T-helper 2 cell treated with Interferon-gamma antibody and Interleukin-4, amounts not matched to agents 5 μg/mL and 100 μg/mL, for 36 hours (primary cell): ENCODE measurements around the gene SLC4A7.
"Not testable (repeated sequence)": the region's sequence is repeated elsewhere in the genome, so short reads cannot be mapped to it uniquely, and the experiment has no call there.

Experiments used
- DNase-seq: peaks from one replicate; pipeline ENCODE4 v3.0.0; 2021; ENCODE audit warnings: low spot score
- H3K27ac Mint-ChIP-seq: one replicate; pipeline ENCODE4 v1.8.0; 2021; ENCODE audit warnings: mild to moderate bottlenecking, mixed read lengths
- H3K27me3 Mint-ChIP-seq: one replicate; pipeline ENCODE4 v1.8.0; 2021; ENCODE audit warnings: low read depth, mixed read lengths
- H3K36me3 Mint-ChIP-seq: one replicate; pipeline ENCODE4 v1.8.0; 2021; ENCODE audit warnings: low read depth, mixed read lengths
- H3K4me1 Mint-ChIP-seq: one replicate; pipeline ENCODE4 v1.8.0; 2021; ENCODE audit warnings: low read depth, mixed read lengths
- H3K4me3 Mint-ChIP-seq: one replicate; pipeline ENCODE4 v1.8.0; 2022; ENCODE audit warnings: mild to moderate bottlenecking, moderate library complexity, mixed read lengths
- H3K9me3 Mint-ChIP-seq: one replicate; pipeline ENCODE4 v1.8.0; 2021; ENCODE audit warnings: mixed read lengths

SLC4A7 gene

DNA sequence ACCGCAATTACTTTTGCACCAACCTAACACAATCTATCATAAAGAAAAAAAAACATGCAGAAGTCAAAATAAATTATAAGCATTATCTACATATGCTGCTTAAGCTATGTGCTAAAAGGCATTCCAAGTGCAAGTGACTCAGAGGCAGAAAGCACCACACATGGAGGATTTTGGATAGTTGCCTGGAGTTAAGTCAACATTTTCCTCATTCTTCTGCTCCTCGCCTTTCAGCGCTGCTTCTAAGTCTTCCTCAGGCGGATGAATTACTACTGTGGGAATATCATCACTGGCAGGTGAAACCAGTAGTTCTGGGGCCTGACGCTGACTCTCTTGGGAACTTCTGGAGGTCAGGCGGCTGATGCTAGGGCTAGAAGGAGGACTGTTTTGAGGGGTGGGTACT, 53.1 kb downstream of the SLC4A7 start:
- H3K4me3 Mint-ChIP-seq = no peak overlapping the region
- peaks cover 66% of the 10 kb centered on the region for H3K36me3 Mint-ChIP-seq
- H3K27ac Mint-ChIP-seq = no peak overlapping the region
- H3K27me3 Mint-ChIP-seq = no peaks in the 10 kb centered on the region
- no peak for DNase-seq
- peaks cover 10% of the 10 kb centered on the region for H3K4me1 Mint-ChIP-seq
- no peaks in the 10 kb centered on the region for H3K9me3 Mint-ChIP-seq

- Mint-ChIP-seq H3K4me3 (no peak overlapping the region), H3K36me3 (peaks cover 55% of the 10 kb centered on the region), H3K27ac (no peak overlapping the region), H3K4me1 (peaks cover 8% of the 10 kb centered on the region), H3K27me3 (no peaks in the 10 kb centered on the region), H3K9me3 (no peaks in the 10 kb centered on the region)
- no peak for DNase-seq
Observed at GRCh38 chr3:27429909-27430308, 54.3 kb downstream of the SLC4A7 start.

DNA sequence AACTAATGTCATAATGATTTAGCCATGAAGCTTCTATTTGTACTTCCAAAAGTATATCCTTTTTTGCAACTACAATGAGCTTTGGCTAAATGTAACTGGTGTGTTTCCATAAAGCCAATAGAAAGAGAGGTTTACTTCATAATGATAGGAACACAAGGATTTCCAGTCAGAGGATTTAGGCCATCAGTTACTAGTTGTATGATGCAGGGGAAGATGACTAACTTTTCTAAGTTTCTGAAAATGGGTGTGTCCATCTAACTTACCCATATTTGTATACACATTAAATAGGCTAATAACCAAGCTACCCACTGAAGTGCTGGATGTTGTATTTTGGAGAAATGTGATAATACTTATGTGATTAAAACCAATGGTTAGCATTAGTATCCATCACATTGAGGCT, 55.7 kb downstream of the SLC4A7 start:
- no peak overlapping the region for H3K4me3 Mint-ChIP-seq
- no peak overlapping the region for H3K27ac Mint-ChIP-seq
- no peaks in the 10 kb centered on the region for H3K9me3 Mint-ChIP-seq
- no peaks in the 10 kb centered on the region for H3K27me3 Mint-ChIP-seq
- no peak for DNase-seq
- peaks cover 10% of the 10 kb centered on the region for H3K4me1 Mint-ChIP-seq
- H3K36me3 Mint-ChIP-seq = peaks cover 52% of the 10 kb centered on the region

DNA sequence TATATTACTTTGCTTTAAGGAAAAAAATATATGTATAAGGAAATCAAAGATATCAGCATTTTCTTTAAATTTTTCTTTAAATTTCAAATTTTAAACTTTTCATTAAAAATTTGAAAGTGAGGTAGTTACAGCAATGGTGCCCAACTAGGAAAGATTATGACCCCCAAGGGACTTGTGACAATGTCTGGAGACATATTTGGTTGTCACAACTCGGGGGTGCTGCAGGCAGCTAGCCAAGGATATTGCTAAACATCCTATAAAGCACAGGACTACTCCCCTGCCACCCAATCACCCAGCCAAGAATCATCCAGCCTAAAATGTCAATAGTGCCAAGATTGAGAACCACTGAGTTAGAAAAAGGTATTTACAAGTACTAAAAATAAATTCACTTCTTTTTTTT, 57.3 kb downstream of the SLC4A7 start:
- no peaks in the 10 kb centered on the region for H3K9me3 Mint-ChIP-seq
- no peaks in the 10 kb centered on the region for H3K27me3 Mint-ChIP-seq
- peaks cover 46% of the 10 kb centered on the region for H3K36me3 Mint-ChIP-seq
- no peak overlapping the region for H3K27ac Mint-ChIP-seq
- H3K4me1 Mint-ChIP-seq = peaks cover 10% of the 10 kb centered on the region
- no peak overlapping the region for H3K4me3 Mint-ChIP-seq
- DNase-seq = no peak

DNA sequence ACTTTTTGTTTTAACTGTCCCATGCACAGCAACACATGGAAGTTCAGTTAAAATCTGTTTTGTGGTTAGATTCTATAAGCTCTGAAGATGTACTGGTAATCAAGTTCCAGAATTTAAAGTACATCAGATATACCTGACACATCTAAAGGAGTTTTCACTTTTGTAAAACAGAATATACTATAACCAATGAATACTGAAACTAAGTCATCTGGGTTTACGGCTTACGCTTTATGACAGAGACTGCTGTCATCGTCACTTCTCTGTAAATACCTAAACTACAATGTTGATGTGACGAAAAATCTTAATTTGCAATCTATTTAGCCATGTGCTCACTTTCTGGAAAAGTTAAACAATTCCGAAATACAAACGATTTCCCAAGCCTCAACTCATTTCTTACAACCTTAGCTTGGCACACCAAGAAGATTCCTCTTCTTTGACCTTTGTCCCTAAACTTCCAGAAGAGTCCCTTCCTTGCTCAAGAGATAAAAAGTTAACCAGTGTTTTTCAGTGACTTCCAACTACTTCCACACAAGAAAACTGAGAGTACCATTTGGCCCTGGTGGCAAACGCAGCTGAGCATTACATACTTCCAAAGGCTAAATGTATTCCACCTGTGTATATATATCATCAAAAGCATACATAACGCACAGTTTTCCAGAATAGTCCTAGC, 58.2 kb downstream of the SLC4A7 start:
- H3K27me3 Mint-ChIP-seq = no peaks in the 10 kb centered on the region
- H3K4me3 Mint-ChIP-seq = no peak overlapping the region
- H3K4me1 Mint-ChIP-seq = peaks cover 10% of the 10 kb centered on the region
- peaks cover 39% of the 10 kb centered on the region for H3K36me3 Mint-ChIP-seq
- H3K27ac Mint-ChIP-seq = peak overlapping the region; percentile 53
- H3K9me3 Mint-ChIP-seq = no peaks in the 10 kb centered on the region
- no peak for DNase-seq

- peaks cover 42% of the 10 kb centered on the region for H3K36me3 Mint-ChIP-seq
- not testable (repeated sequence) for H3K4me3 Mint-ChIP-seq, H3K9me3 Mint-ChIP-seq, DNase-seq, H3K27ac Mint-ChIP-seq, H3K27me3 Mint-ChIP-seq
- peaks cover 10% of the 10 kb centered on the region for H3K4me1 Mint-ChIP-seq
Observed at GRCh38 chr3:27424812-27425521, 59.2 kb downstream of the SLC4A7 start.

DNA sequence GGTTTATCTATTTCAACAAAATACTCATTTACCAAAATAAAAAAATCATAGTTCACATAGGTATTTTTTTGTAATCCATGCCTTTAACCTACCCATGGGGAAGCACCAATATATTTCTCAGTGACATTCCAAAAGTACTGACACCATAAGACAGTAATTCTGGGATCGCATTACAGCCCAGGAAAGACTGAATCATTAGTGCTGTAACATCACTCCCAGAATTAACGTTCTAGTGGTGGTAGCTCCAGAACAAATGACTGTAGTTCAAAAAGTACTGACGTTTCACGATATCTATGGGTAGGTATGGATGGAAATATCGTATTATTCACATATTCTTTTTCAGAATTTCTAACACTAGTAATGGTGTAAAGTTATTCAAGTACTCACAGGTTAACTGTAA, 60.7 kb downstream of the SLC4A7 start:
- H3K27ac Mint-ChIP-seq = no peak overlapping the region
- peaks cover 41% of the 10 kb centered on the region for H3K36me3 Mint-ChIP-seq
- H3K27me3 Mint-ChIP-seq = no peaks in the 10 kb centered on the region
- H3K4me1 Mint-ChIP-seq = peaks cover 10% of the 10 kb centered on the region
- no peaks in the 10 kb centered on the region for H3K9me3 Mint-ChIP-seq
- no peak for DNase-seq
- no peak overlapping the region for H3K4me3 Mint-ChIP-seq

GRCh38 chr3:27422617-27423016, 61.6 kb downstream of the SLC4A7 start:
- H3K4me3 Mint-ChIP-seq = no peak overlapping the region
- H3K27me3 Mint-ChIP-seq = no peaks in the 10 kb centered on the region
- peaks cover 40% of the 10 kb centered on the region for H3K36me3 Mint-ChIP-seq
- no peak for DNase-seq
- peaks cover 10% of the 10 kb centered on the region for H3K4me1 Mint-ChIP-seq
- H3K9me3 Mint-ChIP-seq = no peaks in the 10 kb centered on the region
- H3K27ac Mint-ChIP-seq = no peak overlapping the region

GRCh38 chr3:27415202-27415601, 69.0 kb downstream of the SLC4A7 start:
- Mint-ChIP-seq H3K36me3 (peaks cover 46% of the 10 kb centered on the region), H3K4me1 (peaks cover 7% of the 10 kb centered on the region), H3K4me3 (no peak overlapping the region), H3K27ac (no peak overlapping the region), H3K27me3 (no peaks in the 10 kb centered on the region), H3K9me3 (no peaks in the 10 kb centered on the region)
- DNase-seq = no peak

GRCh38 chr3:27392950-27393679, 91.1 kb downstream of the SLC4A7 start:
- no peak for DNase-seq
- no peak overlapping the region for H3K4me3 Mint-ChIP-seq
- no peaks in the 10 kb centered on the region for H3K9me3 Mint-ChIP-seq
- no peak overlapping the region for H3K27ac Mint-ChIP-seq
- H3K36me3 Mint-ChIP-seq = peaks cover 47% of the 10 kb centered on the region
- H3K27me3 Mint-ChIP-seq = no peaks in the 10 kb centered on the region
- H3K4me1 Mint-ChIP-seq = peaks cover 18% of the 10 kb centered on the region

- peak overlapping the region; percentile 4 for H3K27ac Mint-ChIP-seq
Observed at GRCh38 chr3:27392414-27392813, 91.8 kb downstream of the SLC4A7 start.

GRCh38 chr3:27391796-27392195, 92.4 kb downstream of the SLC4A7 start:
- peaks cover 18% of the 10 kb centered on the region for H3K4me1 Mint-ChIP-seq
- no peak for DNase-seq
- H3K27me3 Mint-ChIP-seq = no peaks in the 10 kb centered on the region
- peaks cover 42% of the 10 kb centered on the region for H3K36me3 Mint-ChIP-seq
- H3K27ac Mint-ChIP-seq = no peak overlapping the region
- no peak overlapping the region for H3K4me3 Mint-ChIP-seq
- H3K9me3 Mint-ChIP-seq = no peaks in the 10 kb centered on the region

More at GRCh38 chr3:27392414-27392813, 91.8 kb downstream of the SLC4A7 start:
- peaks cover 18% of the 10 kb centered on the region for H3K4me1 Mint-ChIP-seq
- not testable (repeated sequence) for H3K4me3 Mint-ChIP-seq, H3K27me3 Mint-ChIP-seq, DNase-seq, H3K9me3 Mint-ChIP-seq
- peaks cover 46% of the 10 kb centered on the region for H3K36me3 Mint-ChIP-seq

- H3K27ac Mint-ChIP-seq = no peak overlapping the region
- H3K36me3 Mint-ChIP-seq = peaks cover 49% of the 10 kb centered on the region
- H3K9me3 Mint-ChIP-seq = no peaks in the 10 kb centered on the region
- H3K4me3 Mint-ChIP-seq = no peak overlapping the region
- H3K27me3 Mint-ChIP-seq = no peaks in the 10 kb centered on the region
- peaks cover 10% of the 10 kb centered on the region for H3K4me1 Mint-ChIP-seq
- no peak for DNase-seq
Observed at GRCh38 chr3:27387625-27388024, 96.6 kb downstream of the SLC4A7 start.

DNA sequence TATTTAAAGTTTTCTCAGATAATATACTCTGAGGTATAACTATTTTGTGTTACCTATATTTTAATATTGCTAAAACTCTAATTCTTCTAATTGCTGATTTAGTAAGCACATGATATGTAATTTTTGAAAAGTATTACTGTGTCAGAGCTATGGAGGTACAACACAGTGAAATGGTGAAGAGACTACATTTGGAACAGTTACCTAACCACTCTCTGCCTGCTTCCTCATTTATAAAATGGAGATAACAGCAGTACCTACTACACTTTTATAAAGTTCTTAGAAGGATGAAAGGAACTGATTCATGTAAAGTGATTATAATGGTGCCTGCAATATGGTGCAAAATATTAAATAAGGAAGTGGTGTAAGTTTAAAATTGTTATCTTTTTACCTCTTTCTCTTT, 98.7 kb downstream of the SLC4A7 start:
- DNase-seq = no peak
- Mint-ChIP-seq H3K4me1 (peaks cover 5% of the 10 kb centered on the region), H3K27ac (no peak overlapping the region), H3K27me3 (no peaks in the 10 kb centered on the region), H3K36me3 (peaks cover 43% of the 10 kb centered on the region), H3K9me3 (no peaks in the 10 kb centered on the region), H3K4me3 (no peak overlapping the region)
